Renal cortical epithelial cell (primary cell): ENCODE data around the gene PPP1R2. TPM values are rescaled to one million over a fixed set of nuclear protein-coding genes. Genes with fewer than 3 reads are reported as not detected.
"Not testable (repeated sequence)": the region's sequence is repeated elsewhere in the genome, so short reads cannot be mapped to it uniquely, and the experiment has no call there.

Experiments used
- DNase-seq: peaks from one replicate; pipeline ENCODE4 v3.0.0-alpha.2; 2011; ENCODE audit warnings: low read depth
- total RNA-seq: library from RNA; depleted of rRNA; stranded (reverse); fragments of >200 nt; gene quantifications from 2 replicates; pipeline ENCODE4 v1.2.3, GENCODE V29; 2014

The PPP1R2 gene
- 106 and 150 TPM in 2 replicates for total RNA-seq

DNA sequence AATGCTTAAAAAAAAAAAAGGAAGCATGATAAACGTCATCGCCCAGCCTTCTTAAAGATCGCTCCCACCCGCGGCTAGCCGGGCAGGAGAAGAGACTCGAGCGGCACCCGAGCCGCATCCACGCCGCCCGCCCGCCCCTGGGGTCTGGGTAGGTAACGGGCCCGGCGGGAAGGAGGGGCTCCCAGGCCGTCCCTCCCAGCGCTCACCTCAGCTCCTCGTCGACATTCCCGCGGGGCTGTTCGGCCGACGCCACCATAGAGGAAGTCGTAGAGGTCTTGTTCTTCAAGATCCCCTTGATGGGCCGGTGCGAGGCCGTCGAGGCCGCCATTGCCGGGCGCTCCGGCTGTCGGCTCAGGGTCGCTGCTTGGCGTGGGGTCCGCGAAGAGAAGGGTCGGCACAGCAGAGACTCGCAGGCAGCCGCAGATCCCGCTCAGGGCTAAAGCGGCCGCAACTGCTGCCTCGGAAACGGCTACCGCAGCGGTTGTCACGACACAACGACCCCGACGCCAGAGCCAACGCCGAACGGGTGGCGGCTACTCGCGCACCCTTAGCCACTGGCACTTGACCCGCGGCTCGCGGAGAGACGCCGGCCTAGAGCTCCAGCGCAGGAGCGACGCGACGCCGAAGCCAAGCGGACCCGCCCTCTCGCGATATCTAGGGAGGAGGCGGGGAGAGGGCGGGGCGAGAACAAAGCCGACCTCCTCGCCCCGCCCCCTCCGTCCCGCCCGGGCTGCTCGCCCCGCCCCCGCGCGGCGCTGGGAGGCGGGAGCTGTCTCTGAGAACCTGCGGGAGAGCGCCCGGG is at the start of gene PPP1R2:
TSS of gene PPP1R2 (minus strand) at position 628 of the 802 bp plus-strand sequence. CDS start at position 328, 300 bp downstream.
- peak; percentile 61 for DNase-seq

DNA sequence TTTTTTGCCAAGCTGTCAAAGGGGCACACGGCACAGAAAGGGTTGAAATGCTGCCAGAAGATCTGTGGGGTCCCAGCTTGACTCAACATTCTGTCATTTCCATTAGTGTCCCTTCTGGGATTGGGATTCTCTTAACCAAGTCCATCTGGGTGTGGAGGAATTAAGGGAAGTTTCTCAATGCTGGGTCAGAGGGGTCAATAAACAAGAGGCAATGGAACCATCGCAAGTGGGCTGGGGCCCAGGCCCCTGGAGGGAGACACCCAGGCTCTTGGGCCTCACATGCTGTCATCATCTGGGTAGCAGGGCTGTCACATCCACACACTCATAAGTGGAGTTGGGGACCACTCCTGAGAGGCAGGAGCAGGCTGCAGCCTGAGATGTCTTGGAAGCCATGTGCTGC is 48.7 kb upstream of the PPP1R2 start:
- DNase-seq: no peak

DNA sequence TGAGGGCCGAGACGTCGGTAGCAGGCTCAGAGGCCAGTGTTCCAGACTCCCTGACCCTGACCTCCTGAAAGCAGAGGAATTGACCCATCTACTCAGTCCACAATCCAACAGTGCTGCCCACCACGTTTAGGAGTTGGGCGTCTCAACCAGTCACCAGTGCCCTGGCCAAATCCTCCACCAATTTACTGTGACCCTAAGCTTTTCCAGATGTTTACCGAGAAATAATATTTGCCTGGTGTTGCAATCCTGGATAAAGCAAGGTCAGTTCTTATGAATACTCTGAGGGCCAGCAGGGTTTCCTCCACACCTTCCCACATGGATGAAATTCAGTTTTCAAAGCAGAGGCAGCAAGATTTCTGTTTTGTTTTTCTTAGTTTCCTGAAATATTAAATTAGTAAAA is 48.1 kb upstream of the PPP1R2 start:
- DNase-seq: no peak

DNA sequence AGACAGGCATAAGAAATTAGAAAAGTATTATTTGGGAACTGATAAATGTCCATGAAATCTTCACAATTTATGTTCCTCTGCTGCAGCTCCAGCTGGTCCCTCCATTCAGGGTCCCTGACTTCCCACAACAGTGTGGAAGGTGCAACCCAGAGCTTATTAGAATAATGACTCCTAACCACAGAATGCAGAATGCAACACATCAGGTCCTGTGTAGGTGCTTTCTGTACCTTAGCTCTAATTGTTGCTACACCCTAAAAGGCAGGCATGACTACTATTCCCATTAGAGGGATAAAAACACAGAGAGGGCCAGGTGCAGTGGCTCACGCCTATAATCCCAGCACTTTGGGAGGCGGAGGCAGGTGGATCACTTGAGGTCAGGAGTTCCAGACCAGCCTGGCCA is 47.3 kb upstream of the PPP1R2 start:
- not testable (repeated sequence) for DNase-seq

DNA sequence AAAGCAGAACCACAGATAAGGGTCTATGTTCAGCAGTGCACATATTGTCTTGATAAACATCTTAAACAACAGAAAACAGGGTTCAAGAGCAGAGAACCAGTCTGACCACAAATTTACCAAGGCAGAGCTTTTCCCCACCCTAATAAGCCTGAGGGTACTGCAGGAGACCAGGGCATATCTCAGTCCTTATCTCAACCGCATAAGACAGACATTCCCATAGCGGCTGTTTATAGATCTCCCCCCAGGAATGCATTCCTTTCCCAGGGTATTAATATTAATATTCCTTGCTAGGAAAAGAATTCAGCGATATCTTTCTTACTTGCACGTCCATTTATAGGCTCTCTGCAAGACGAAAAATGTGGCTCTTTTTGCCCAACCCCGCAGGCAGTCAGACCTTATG is 46.7 kb upstream of the PPP1R2 start:
- not testable (repeated sequence) for DNase-seq

DNA sequence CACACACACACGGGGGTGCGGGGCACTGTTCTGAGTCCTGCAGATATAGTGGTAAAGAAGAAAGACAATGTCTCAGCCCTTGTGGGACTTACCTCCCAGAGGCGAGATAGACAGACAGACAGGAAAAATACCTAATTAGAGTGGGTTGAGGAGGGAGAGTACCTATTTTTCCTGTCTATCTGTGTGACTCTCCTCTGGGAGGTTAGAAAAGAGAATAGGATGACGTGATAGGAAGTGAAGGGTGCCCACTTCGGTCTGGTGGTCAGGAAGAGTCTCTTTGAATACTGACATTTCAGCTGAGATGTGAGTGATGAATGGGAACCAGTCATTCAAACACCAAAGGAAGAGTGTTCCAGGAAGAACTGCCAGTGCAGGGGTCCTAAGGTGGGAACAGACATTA is 44.7 kb upstream of the PPP1R2 start:
- no peak for DNase-seq

DNA sequence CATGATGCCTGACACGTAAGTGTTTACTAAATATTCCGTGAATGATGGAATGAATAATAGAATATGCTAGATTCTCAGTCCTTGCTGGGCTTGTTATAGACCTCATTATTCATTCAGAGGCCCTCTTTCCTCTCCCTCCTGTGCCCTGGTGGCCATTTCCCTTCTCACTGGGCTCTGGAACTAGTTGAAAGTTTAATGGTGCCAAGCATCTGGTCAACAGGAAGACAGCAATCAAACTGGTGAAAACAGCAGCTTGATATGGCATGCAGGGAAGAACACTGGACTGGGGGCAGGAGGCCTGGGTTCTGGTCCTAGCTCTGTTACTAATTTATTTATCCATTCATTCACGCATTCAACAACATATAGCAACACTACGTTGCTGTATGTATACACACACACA is 44.3 kb upstream of the PPP1R2 start:
- no peak for DNase-seq

DNA sequence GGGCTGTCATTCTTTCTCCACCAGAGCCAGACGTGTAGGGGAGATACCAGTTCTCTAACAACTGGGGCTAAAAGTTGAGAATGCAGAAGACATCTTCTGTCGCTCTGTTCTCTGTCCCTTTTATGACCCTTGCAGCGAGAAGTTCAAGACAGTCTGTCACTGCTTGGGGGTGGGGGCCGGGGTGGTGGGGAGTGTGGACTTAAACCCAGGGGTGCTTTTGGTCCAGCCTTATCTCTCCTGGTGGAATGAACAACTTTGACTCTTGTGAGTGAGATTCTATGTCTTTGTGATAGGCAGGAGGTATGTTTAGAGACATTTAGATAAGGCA is 41.4 kb upstream of the PPP1R2 start:
- DNase-seq: no peak

DNA sequence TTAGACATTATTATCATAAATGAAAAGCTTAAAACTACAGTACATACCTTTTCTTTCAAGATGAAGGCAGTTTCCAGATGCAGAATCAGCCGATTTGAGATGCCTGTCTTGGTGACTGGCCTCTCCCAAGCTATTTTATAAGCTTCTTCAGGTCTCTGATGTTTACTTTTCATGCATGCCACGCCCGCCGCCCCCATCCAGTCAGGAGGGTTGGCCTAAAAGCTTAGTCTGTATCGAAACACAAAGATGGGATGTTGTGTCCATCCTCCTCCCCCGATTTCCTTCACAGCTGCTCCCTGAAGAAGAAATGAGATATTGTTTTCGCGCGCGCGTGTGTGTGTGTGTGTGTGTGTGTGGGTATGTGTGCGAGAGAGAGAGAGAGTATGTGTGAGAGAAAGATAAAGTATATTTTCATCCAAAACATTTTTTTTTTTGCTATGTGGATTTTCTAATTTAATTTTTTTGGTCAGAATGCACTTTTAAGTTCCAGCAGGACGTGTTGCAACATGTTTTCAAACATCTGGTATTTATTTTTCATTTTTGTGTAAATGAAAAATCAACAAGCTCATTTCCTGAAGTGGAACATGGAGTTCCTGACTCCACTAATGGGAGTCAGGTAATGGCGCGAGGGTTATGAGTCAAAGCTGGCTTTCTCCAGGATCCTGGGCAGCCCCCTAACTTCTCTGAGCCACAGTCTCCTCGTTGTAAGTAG is 40.9 kb upstream of the PPP1R2 start, which contains the start of gene APOD:
TSS of gene APOD (minus strand) at position 110 of the 712 bp plus-strand sequence. CDS start 4,479 bp downstream, outside the sequence.
- no peak for DNase-seq

DNA sequence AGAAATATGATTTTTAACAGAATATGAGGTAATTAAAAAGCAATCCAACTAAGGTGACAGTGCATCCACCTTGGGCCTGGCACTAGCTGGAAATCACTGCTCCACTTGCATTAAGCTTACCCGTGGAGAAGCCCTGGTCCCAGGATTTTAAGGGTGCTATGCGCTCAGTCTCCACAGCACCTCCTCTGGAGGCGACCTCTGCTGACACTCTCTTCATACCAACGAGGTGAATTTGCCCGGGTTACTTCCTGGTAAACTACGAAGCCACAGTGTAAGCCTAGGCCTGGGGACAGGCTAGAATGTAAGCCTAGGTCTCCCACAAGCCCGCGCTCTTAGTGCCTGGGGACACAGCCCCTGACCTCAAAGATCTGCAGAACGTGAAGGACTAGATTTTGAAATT is 39.8 kb upstream of the PPP1R2 start:
- no peak for DNase-seq

DNA sequence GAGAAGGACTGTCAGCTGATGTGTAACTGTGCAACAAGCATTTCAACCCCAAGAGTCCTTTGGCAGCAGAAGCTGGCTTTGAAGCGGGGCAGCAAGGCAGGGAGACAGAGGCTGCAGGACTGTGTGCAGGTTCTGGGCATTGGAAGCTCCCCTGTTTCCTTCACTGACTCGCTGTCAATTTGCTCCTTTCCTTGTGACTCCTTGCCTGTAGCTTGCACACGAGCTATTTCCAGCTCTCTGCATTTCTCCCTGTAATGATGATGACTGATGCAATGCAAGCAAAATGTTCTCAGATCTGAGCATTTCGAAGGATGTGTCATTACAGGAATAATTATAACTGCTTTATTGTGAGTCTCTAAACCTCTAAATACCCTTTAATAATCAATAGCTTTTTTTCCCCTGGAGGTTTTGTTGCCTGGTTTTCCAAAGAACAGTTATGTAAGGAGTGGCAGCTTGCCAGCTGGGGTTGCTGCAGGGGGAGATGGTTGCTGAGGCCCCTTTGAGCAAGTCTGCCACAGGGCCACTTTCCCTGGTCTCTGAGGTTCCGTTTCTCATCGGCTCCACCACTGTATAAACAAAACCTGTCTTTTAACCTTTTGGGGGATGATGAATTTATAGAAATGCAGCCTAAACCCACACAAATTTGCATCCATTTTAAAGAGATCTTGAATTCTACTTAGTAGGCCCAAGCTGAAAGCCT is 37.8 kb upstream of the PPP1R2 start:
- DNase-seq: peak; percentile 50

DNA sequence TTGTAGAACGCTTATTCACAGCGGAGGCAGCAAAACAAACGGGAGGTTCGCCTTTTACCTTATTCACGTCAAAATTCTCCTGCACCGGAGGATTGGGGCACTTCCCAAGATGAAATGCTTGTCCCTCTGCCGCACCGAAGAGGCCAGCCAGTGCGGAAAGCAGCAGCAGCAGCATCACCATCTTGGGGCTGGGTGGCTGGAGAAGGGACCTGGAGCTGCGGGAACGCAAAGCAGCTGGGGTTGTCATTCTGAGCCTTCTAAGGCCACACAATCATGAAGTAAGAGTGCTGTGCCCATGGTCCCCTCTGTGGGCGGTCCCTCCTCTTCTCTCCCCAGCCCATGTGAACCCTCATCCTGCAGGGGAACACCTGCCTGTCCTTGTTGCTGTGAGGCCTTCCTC is 36.2 kb upstream of the PPP1R2 start:
- DNase-seq: no peak

DNA sequence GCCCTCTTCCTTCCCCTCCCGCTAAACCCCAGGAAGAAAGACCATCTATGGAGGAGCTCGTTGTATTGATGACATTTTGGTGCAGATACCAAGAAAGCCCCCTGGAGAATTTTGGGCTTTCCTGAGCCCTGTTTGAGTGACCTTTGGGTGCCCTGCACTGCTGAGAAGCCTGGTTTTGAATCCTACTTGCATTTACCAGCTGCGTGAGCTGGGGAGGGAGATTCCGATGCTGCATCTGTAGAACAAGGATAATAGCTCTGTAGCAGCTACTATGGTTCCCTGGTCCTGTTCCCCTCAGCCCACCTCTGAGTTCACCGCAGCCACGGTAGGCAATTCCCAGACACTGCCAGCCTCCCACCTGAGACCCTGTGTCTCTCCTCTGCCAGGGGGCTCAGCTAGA is 35.4 kb upstream of the PPP1R2 start:
- no peak for DNase-seq

DNA sequence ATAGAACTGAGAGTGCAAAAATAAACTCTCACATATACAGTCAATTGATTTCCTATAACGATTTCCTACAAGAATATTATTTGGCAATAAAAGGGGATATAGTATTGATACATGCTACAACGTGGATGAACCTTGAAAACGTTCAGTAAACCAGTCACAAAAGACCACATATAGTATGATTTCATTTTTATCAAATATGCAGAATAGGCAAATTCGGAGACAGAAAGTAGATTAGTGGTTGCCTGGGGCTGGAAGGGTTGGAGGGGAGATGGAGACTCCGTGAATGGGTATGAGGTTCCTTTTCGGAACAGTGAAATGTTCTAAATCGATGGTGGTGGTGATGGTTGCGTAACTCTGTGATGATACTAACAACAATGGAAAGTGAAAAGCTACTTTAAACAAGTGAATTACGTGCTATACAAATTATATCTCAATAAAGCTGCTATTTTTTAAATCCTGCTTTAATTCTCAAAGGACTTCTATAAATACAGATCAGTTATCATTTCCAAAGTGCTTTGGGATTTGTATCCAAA is 34.6 kb upstream of the PPP1R2 start:
- DNase-seq: no peak

DNA sequence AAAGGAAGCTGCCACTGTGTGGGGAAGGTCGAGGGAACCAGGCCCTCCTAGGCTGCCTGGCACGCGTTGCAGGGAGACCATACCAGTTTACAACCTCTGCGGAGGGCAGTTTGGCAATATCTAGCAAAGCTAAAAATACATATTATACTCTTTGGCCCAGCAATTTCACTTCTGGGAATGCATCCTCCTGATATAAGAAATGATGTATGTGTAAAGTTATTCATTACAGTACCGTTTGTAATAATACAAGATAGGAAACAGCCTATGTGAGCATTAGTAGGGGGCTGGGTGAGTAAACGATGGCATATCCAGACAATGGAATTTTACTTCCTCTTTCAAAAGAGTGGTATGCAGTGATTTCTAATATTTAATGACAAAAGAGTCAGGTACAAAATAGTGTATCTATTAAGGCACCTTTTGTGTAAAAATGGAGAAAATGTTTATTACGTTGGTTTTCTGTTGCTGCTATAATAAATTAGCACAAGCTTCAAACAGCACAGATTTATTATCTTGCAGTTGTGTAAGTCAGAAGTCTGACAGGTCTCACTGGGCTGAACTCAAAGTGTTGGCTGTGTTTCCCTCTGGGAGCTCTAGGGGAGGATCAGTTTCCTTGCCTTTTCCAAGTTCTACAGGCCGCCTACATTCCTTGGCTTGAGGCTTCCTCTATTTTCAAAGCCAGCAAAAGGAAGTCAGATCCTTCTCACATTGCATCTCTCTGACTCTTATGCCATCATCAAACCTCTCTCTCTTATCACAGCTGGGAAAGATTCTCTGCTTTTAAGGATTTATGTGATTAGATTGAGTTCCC is 31.6 kb upstream of the PPP1R2 start:
- DNase-seq: no peak

DNA sequence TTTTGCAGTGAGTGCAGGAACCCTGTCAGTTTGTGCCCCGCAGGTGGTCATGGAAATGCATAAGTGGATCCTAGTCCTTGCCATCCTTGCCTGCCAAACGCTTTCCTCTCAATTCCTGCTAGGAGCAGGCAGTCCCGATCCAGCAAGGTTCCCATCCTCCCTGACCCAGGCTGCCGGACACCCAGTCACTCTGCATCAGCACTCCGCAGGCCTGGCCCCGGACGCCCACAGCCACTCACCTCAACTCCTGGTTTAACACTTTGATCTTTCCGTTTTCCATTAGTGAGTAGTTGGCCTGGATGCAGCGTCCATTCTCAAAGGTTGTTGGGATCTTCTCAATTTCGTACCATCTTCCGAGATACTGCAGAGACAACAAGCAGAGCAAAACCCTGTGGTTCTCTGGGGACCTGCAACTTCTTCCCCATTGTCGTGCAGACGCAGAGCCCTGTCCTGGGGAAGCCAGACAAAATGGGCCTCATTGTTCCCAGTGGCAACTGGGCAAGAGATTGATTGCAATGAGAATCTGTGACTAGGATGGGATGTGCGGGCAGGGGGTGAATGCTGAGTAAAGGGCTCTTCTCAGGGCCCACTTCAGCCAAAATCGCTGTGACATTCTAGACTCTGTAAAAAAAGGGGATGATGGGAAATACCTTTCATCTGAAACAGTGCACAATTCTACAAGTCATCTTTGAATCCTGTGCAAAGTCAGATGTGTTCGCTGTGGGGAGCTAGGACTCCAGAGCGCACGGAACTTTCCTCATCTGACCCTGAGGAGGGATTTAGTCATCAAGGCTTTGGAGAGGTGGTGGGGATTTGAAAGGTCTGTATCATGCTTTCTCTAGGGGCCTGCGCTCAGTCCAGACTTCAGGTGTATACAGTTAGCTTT is 30.7 kb upstream of the PPP1R2 start:
- no peak for DNase-seq

DNA sequence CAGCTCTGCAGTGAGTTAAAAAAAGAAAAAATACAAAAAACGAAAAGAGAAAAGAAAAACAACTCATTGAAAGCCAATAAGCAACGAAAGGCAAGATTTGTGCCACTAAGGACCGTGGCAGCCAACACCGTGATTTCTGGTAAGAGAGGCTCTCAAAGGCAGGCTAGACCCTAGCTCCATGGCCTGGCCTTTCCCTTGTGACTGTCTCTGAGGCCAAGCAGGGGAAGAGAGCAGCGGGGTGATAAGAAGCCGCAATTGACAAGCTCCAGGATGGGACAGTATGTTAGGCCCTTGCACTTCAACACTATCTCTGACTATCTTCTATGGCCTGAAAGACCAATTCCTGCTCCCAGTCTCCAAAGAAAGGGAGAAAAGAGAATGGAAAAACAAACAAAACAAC is 28.2 kb upstream of the PPP1R2 start:
- DNase-seq: no peak

DNA sequence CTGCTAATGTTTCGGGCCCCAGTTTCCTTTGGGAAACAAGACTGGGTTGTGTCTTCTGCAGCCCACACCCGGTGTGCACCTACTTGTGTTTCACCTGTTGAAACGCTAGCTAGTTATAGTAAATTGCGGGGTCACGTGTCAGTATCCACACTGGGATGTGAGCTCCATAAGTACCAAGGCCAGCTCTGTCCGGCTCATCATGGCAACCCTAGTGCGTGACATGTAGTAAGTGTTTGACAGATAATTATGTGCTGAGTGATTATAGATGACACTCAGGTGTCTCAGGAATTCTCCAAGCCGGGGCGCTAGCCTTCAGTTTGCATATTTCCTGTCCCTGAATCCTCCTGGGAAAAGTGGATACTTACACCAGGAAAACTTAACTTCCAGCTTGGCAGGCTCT is 27.8 kb upstream of the PPP1R2 start:
- no peak for DNase-seq

DNA sequence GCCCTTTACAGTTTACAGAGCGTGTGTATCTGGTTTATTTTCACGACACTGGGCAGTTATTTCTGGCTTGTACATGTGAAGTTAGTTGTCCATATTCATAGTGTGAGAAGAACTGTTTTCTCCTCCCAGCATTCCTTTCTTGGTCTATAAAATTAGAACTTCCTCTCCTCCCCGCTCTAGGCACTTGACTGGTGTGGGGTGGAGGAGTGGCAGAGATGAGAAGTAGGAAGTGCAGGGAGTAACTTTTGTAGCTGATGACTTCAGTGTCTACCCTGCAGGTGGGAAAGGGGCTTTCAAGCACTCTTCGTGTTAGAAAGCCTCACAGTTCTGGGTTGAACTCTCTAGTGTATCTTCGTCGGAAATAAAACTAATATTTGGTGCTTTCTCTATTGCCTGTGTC is 27.2 kb upstream of the PPP1R2 start:
- no peak for DNase-seq

DNA sequence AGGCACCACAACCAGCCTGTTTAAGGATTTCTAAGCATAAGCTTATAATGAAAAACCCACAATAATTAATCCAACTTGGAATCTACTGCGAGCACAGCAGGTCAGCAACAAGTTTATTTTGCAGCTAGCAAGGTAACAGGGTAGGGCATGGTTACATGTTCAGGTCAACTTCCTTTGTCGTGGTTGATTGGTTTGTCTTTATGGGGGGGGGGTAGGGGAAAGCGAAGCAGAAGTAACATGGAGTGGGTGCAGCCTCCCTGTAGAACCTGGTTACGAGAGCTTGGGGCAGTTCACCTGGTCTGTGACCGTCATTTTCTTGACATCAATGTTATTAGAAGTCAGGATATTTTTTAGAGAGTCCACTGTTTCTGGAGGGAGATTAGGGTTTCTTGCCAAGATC is 25.5 kb upstream of the PPP1R2 start:
- DNase-seq: no peak

DNA sequence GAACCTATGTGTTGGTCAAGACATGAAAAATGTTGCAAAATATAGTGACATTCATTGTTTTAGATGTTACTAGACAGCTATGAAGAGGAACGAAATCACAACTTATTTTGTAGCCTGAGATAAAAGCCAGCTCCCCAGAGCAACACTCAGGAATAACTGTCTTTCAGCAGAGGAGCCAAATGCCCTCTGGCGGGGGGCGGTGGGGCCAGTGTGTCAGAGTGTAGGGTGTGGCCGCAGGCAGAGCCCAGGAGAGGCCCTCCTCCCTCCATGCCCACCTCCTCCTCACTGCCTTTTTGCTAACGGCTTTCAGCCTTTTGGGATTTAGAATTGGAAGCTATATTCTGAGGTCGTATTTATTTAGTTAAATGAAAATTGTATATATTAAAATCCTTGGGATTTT is 23.7 kb upstream of the PPP1R2 start:
- no peak for DNase-seq
